HL-60 (cell line): ENCODE results near the gene CLEC10A.

Source experiments
- DNase-seq, 2 experiments: peaks; one replicate each; pipeline ENCODE4 v3.0.0-alpha.2; 2010 to 2020; ENCODE audit warnings: low read depth in 1 of 2, low spot score in 1 of 2
- H3K27ac ChIP-seq: fragments of 250-450 bp; sonication (Bioruptor Pico); replicated peaks from 2 replicates; pipeline ENCODE4 v1.5.1; 2020; ENCODE audit warnings: mild to moderate bottlenecking, moderate library complexity
- H3K27me3 ChIP-seq: fragments of 250-450 bp; sonication (Bioruptor Pico); 2 replicates; pipeline ENCODE4 v1.5.1; 2021; ENCODE audit warnings: mild to moderate bottlenecking, moderate library complexity; ENCODE audit not compliant: insufficient read depth, poor library complexity, severe bottlenecking
- H3K4me3 ChIP-seq: replicated peaks from 2 replicates; pipeline ENCODE4 v1.5.1; 2011; ENCODE audit warnings: mild to moderate bottlenecking, control low read depth, low read length; ENCODE audit not compliant: insufficient read depth
- CTCF ChIP-seq: IDR thresholded peaks from one replicate; pipeline ENCODE4 v1.5.1; 2011; ENCODE audit warnings: low read length, control low read depth, inconsistent platforms; ENCODE audit not compliant: insufficient read depth
- GABPA ChIP-seq: IDR thresholded peaks from 2 replicates; pipeline ENCODE4 v1.6.1; 2012; ENCODE audit warnings: low read depth
- POLR2AphosphoS5 ChIP-seq: IDR thresholded peaks from 2 replicates; pipeline ENCODE4 v1.6.1; 2012; ENCODE audit warnings: low read depth
- REST ChIP-seq: IDR thresholded peaks from 2 replicates; pipeline ENCODE4 v1.6.1; 2012; ENCODE audit warnings: low read depth; ENCODE audit not compliant: insufficient replicate concordance
- SPI1 ChIP-seq: IDR thresholded peaks from 2 replicates; pipeline ENCODE4 v1.6.1; 2012; ENCODE audit warnings: low read depth, mild to moderate bottlenecking, borderline replicate concordance

Gene CLEC10A

GRCh38 chr17:7111784-7112509, 31.9 kb upstream of the CLEC10A start:
- TF ChIP-seq SPI1 (no peak), CTCF (no peak), REST (no peak), POLR2AphosphoS5 (no peak), GABPA (no peak)
- no peaks in the 10 kb centered on the region for H3K27me3 ChIP-seq
- DNase-seq, result no peak
- H3K4me3 ChIP-seq, result no peak overlapping the region
- H3K27ac ChIP-seq, result no peak overlapping the region

GRCh38 chr17:7110617-7111306, 30.7 kb upstream of the CLEC10A start:
- H3K27ac ChIP-seq, result no peak overlapping the region
- DNase-seq, result no peak
- H3K4me3 ChIP-seq, result no peak overlapping the region
- no peaks in the 10 kb centered on the region for H3K27me3 ChIP-seq
- no peak for TF ChIP-seq CTCF
- TF ChIP-seq GABPA, result no peak
- TF ChIP-seq SPI1, result no peak
- no peak for TF ChIP-seq REST
- no peak for TF ChIP-seq POLR2AphosphoS5

GRCh38 chr17:7109461-7110322, 29.6 kb upstream of the CLEC10A start:
- no peaks in the 10 kb centered on the region for H3K27me3 ChIP-seq
- TF ChIP-seq POLR2AphosphoS5 (no peak), GABPA (no peak), SPI1 (no peak)
- no peak overlapping the region for H3K4me3 ChIP-seq
- no peak overlapping the region for H3K27ac ChIP-seq
- DNase-seq, result no peak

- TF ChIP-seq CTCF, result no peak
- H3K27me3 ChIP-seq, result no peaks in the 10 kb centered on the region
- H3K27ac ChIP-seq, result no peak overlapping the region
Observed at GRCh38 chr17:7108981-7109380, 28.9 kb upstream of the CLEC10A start.

More at GRCh38 chr17:7108981-7109380, 28.9 kb upstream of the CLEC10A start:
- no peak overlapping the region for H3K4me3 ChIP-seq
- no peak for DNase-seq
